Immature natural killer cell (primary cell): ENCODE results near the gene SLC16A5. TPM values are rescaled to one million over a fixed set of nuclear protein-coding genes. Genes with fewer than 3 reads are reported as not detected.
"Not testable (repeated sequence)": the region's sequence is repeated elsewhere in the genome, so short reads cannot be mapped to it uniquely, and the experiment has no call there.

Source experiments
- DNase-seq, 3 donors: peaks; one replicate each; pipeline ENCODE4 v3.0.0; 2022; ENCODE audit warnings: mixed read lengths in 1 of 3
- H3K27ac Mint-ChIP-seq, 6 donors: one replicate each; pipeline ENCODE4 v1.8.0; 2020; ENCODE audit warnings: mixed read lengths in 6 of 6, mild to moderate bottlenecking in 5 of 6, inconsistent platforms in 4 of 6, moderate library complexity in 3 of 6
- H3K27me3 Mint-ChIP-seq, 3 donors: one replicate each; pipeline ENCODE4 v1.8.0; 2020 to 2021; ENCODE audit warnings: low read depth in 3 of 3, mild to moderate bottlenecking in 3 of 3, mixed read lengths in 3 of 3, moderate library complexity in 3 of 3, inconsistent platforms in 1 of 3
- H3K36me3 Mint-ChIP-seq, 3 donors: one replicate each; pipeline ENCODE4 v1.8.0; 2020; ENCODE audit warnings: mixed read lengths in 3 of 3, inconsistent platforms in 2 of 3, mild to moderate bottlenecking in 2 of 3
- H3K4me1 Mint-ChIP-seq, 2 donors: one replicate each; pipeline ENCODE4 v1.8.0; 2020; ENCODE audit warnings: inconsistent platforms in 2 of 2, mild to moderate bottlenecking in 2 of 2, mixed read lengths in 2 of 2, moderate library complexity in 1 of 2
- H3K4me3 Mint-ChIP-seq, 5 donors: one replicate each; pipeline ENCODE4 v1.8.0; 2020; ENCODE audit warnings: mild to moderate bottlenecking in 5 of 5, mixed read lengths in 5 of 5, inconsistent platforms in 3 of 5, moderate library complexity in 3 of 5
- H3K9me3 Mint-ChIP-seq, 6 donors: one replicate each; pipeline ENCODE4 v1.8.0; 2020; ENCODE audit warnings: mild to moderate bottlenecking in 6 of 6, mixed read lengths in 6 of 6, inconsistent platforms in 4 of 6, moderate library complexity in 3 of 6
- polyA plus RNA-seq, 3 donors: library from polyadenylated mRNA; unstranded; fragments of 300-500 nt; fragmentation: Illumina TruSeq; gene quantifications; one replicate each; pipeline ENCODE4 v1.2.3, GENCODE V29; 2021

The SLC16A5 gene
- polyA plus RNA-seq, 3 donors from 2014 or later = 1.5 to 2.1 (median 1.5) TPM

DNA sequence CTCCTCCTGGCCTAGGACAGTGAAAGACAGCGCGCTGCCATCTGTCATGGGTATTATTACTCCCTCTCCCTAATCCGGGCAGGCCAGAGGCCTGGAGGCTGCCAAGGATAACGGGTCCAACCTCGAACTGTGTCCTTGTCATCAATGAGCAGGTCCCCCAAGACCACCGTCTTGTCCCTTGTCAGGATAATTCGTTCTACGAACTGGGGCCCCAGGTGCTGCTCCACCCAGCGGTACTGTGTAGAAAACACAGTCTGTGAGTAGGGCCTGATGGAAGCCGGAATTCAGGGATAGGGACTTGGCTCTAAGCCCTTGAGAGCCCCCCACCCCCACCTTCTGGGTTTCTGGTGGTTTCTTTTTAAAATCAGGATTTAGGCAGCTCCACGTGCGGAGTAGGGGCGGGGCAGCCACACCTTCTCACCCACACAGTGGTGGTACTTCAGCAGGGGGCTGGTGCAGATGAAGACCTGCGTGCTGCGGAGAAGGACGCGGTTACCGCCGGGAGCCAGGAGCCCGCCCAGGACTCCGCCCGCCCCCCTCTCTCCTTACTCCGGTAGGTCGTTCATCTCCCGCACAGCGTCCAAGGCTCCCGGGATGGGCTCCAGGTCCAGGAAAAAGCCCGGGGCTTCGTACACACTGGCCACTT, 43.0 kb downstream of the SLC16A5 start:
- peak overlapping the region; percentile 73 to 89 (median 86) for H3K27ac Mint-ChIP-seq
- no peaks in the 10 kb centered on the region for H3K9me3 Mint-ChIP-seq
- H3K27me3 Mint-ChIP-seq = peaks cover 2 to 4% (median 2%) of the 10 kb centered on the region in 3 donors
- DNase-seq = peak in 2 of 3 donors; percentile 23 to 29
- H3K4me1 Mint-ChIP-seq = peaks cover 23 to 24% of the 10 kb centered on the region in 2 donors
- H3K4me3 Mint-ChIP-seq = peak overlapping the region; percentile 86 to 91 (median 89)
- H3K36me3 Mint-ChIP-seq = peaks cover 0 to 2% (median 0%) of the 10 kb centered on the region in 3 donors

DNA sequence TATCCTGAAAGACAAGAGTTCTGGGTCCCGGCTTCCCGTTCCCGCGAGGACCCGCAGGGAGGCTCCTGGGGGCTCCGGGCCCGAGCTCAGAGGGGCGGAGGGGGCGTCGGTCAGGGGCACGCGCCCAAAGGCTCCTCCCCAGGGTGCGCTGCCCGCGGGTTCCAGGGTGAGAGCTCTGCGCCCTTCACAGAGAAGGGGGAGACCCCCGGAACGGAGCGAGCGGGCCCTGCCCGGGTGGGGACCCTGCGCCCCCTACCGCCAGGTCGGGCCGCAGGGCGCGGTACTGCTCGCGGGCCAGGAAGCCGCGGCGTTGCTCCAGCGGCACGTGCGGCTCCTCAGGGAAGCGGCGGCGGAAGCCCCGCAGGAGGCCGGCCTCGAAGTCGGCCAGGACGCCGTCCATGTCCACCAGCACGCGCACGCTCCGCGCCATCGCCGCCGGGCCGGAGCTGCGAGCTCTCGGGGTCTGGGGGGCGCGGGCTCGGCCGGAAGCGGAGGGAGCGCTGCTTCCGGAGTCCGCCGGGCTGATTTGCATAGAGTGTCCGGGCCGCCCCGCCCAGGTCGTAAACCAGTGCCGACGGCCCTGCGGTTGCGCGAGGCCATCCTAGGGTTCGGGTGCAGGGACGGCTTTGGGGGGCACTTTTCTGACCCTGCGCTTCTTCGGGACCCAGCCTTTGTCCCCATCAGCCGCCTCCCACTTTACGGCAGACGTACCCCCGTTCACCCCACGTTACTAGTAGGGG, 43.7 kb downstream of the SLC16A5 start, which contains the start of gene NT5C:
Gene NT5C (minus strand): TSS at position 465 of the 740 bp plus-strand sequence. CDS start 35 bp downstream, at position 430.
- Mint-ChIP-seq H3K36me3 (peaks cover 0 to 3% (median 0%) of the 10 kb centered on the region in 3 donors), H3K27me3 (peaks cover 2 to 4% (median 2%) of the 10 kb centered on the region in 3 donors), H3K4me3 (peak within 1 kb of the TSS; percentile 91 to 92 (median 92)), H3K9me3 (no peaks in the 10 kb centered on the region), H3K27ac (peak within 1 kb of the TSS; percentile 82 to 93 (median 90)), H3K4me1 (peaks cover 18 to 20% of the 10 kb centered on the region in 2 donors)
- DNase-seq = peak; percentile 74 to 75 (median 75)

DNA sequence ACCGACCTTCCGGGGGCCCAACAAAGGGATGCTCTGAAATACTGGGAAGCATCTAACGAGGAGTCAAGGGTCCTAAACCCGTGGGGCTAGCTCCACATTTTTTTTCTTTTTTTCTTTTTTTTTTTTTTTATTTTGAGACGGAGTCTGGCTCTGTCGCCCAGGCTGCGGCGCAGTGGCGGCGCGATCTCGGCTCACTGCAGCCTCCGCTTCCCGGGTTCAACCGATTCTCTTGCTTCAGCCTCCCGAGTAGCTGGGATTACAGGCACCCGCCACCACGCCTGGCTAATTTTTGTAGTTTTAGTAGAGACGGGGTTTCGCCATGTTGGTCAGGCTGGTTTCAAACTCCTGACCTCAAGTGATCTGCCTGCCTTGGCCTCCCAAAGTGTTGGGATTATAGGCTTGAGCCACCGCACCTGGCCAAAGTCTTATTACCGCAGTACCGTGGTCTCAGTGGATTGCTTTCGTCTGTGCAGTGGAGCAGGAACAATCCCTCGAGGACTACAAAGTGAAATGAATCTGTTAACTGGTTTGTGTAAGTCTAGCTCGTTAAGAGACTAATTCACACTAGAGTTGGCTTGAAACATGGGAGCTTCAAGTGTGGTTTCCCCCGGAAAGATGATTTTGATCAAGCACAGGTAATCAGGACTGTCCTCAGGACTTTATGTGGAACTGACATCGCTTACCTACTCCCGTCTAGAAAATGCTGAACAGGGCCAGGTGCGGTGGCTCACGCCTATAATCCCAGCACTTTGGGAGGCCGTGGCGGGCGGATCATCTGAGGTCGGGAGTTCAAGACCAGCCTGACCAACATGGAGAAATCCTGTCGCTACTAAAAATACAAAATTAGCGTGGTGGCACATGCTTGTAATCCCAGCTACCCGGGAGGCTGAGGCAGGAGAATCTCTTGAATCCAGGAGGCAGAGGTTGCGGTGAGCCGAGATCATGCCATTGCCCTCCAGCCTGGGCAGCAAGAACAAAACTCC, 44.6 kb downstream of the SLC16A5 start:
- H3K36me3 Mint-ChIP-seq, H3K9me3 Mint-ChIP-seq, H3K27me3 Mint-ChIP-seq, DNase-seq: not testable (repeated sequence)
- peak overlapping the region; percentile 82 to 93 (median 90) for H3K27ac Mint-ChIP-seq
- peak overlapping the region; percentile 91 to 92 (median 92) for H3K4me3 Mint-ChIP-seq
- peaks cover 18 to 20% of the 10 kb centered on the region in 2 donors for H3K4me1 Mint-ChIP-seq

DNA sequence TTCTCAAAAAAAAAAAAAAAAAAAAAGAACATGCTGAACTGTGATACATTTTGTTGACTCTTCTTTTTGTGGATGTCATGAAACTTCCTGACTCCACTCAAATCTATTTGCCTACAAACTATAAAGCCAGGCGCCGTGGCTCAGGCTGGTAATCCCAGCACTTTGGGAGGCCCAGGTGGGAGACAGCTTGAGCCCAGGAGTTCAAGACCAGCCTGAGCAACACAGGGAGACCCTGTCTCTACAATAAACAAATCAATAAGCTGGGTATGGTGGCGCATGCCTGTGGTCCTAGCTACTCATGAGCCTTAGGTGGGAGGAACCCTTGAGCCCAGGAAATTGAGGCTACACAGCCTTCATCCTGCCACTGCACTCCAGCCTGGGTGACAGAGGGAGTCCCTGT, 45.2 kb downstream of the SLC16A5 start:
- Mint-ChIP-seq H3K36me3 (peaks cover 0 to 3% (median 0%) of the 10 kb centered on the region in 3 donors), H3K4me1 (peaks cover 18 to 20% of the 10 kb centered on the region in 2 donors), H3K27me3 (peaks cover 2 to 4% (median 2%) of the 10 kb centered on the region in 3 donors), H3K9me3 (no peaks in the 10 kb centered on the region), H3K27ac (peak overlapping the region in 1 of 6 donors; percentile 55), H3K4me3 (peak overlapping the region in 2 of 5 donors; percentile 44 to 91)
- no peak for DNase-seq

DNA sequence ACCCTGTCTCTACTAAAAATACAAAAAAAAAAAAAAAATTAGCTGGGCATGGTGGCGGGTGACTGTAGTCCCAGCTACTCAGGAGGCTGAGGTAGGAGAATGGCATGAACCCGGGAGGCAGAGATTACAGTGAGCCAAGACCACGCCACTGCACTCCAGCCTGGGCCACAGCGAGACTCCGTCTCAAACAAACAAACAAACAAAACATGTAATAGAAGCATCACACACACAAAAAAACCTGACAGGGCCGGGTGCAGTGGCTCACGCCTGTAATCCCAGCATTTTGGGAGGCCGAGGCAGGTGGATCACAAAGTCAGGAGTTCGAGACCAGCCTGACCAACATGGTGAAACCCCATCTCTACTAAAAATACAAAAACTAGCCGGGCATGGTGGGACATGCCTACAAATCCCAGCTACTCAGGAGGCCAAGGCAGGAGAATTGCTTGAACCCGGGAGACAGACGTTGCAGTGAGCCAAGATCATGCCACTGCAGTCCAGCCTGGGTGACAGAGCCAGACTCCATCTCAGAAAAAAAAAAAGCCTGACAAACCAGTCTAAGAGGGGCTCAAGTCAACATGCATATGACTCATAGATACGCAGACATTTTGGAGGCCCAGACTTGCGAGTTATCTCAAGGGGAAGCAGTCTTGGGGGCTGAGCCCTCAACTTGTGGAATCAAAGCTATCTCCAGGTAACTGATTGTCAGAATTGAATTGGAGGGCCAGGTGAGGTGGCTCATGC, 46.0 kb downstream of the SLC16A5 start:
- peaks cover 17 to 20% of the 10 kb centered on the region in 2 donors for H3K4me1 Mint-ChIP-seq
- H3K4me3 Mint-ChIP-seq = peak overlapping the region in 1 of 5 donors; percentile 24
- not testable (repeated sequence) for H3K9me3 Mint-ChIP-seq, H3K36me3 Mint-ChIP-seq, H3K27ac Mint-ChIP-seq, H3K27me3 Mint-ChIP-seq, DNase-seq

DNA sequence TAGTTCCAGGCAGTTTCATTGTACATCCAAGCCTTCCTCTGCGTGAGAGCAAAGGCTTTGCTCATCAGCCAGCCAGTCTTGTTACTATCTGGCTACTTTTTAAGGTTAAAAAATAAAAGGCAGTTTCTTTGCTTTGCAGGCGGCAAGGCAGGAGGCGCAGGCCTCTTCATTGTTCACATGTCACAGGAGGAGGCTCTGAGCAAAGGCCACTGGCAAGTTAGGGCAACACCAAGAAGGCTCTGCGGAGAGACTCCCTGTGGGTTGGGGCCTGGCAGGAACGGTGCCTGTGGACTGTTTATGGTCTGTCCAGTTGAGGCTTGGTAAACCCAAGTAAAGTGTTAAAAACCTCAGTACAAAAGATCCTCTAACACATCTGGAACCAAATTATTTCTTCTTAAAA, 47.7 kb downstream of the SLC16A5 start:
- Mint-ChIP-seq H3K4me3 (peak overlapping the region in 1 of 5 donors; percentile 17), H3K36me3 (peaks cover 0 to 3% (median 0%) of the 10 kb centered on the region in 3 donors), H3K9me3 (no peaks in the 10 kb centered on the region), H3K4me1 (peaks cover 15 to 22% of the 10 kb centered on the region in 2 donors), H3K27me3 (peaks cover 2 to 3% (median 2%) of the 10 kb centered on the region in 3 donors), H3K27ac (peak overlapping the region in 5 of 6 donors; percentile 10 to 60 (median 30))
- DNase-seq = no peak

DNA sequence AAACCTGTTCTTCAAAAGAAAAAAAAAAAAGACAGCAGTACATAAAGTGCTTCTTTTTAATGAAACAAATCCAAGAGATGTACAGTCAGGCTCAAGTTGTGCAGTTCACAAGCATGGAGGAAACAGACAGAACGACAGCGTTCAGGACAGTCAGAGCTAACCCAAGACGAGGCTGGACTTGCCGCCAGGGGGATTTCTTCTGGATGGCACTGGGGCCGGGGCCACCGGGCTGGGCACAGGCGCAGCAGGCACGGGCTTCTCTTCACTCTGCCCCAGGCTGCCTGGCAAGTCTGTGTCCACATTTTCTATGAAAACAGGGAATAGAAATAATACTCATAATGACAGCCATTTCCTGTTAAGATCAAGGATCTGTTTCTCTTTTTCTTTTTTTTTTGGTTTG, 48.2 kb downstream of the SLC16A5 start:
- Mint-ChIP-seq H3K4me3 (peak overlapping the region in 1 of 5 donors; percentile 17), H3K9me3 (no peaks in the 10 kb centered on the region), H3K4me1 (peaks cover 16 to 22% of the 10 kb centered on the region in 2 donors), H3K27ac (peak overlapping the region in 5 of 6 donors; percentile 17 to 77 (median 59)), H3K36me3 (peaks cover 0 to 3% (median 0%) of the 10 kb centered on the region in 3 donors), H3K27me3 (peaks cover 0 to 3% (median 2%) of the 10 kb centered on the region in 3 donors)
- DNase-seq = no peak

DNA sequence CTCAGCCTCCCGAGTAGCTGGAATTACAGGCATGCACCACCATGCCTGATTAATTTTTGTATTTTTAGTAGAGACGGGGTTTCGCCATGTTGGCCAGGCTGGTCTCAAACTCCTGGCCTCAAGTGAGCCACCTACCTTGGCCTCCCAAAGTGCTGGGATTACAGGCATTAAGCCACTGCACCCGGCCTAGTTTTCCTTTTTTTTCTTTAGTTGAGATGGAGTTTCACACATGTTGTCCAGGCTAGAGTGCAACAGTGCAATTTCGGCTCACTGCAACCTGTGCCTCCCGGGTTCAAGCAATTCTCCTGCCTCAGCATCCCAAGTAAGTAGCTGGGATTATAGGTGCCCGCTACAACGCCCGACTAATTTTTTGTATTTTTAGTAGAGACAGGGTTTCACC, 50.0 kb downstream of the SLC16A5 start:
- H3K36me3 Mint-ChIP-seq, H3K27me3 Mint-ChIP-seq, H3K27ac Mint-ChIP-seq, H3K9me3 Mint-ChIP-seq, H3K4me3 Mint-ChIP-seq, DNase-seq: not testable (repeated sequence)
- H3K4me1 Mint-ChIP-seq = peaks cover 14 to 22% of the 10 kb centered on the region in 2 donors

DNA sequence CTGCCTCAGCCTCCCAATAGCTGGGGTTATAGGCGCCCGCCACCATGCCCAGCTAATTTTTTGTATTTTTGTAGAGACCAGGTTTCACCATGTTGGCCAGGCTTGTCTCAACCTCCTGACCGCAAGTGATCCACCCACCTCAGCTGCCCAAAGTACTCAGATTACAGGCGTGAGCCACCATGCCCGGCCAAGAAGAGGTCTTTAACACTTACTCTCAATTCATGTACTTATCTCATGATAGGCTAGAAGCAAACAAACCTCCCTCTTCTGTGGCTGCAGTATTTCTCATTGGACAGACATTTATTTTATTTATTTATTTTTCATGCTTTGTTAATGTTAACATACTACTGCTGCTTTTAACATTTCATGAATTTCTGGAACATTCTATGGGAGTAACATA, 50.8 kb downstream of the SLC16A5 start:
- H3K4me1 Mint-ChIP-seq = peaks cover 14 to 22% of the 10 kb centered on the region in 2 donors
- peaks cover 0 to 3% (median 2%) of the 10 kb centered on the region in 3 donors for H3K27me3 Mint-ChIP-seq
- H3K27ac Mint-ChIP-seq = no peak overlapping the region
- H3K9me3 Mint-ChIP-seq = no peaks in the 10 kb centered on the region
- H3K36me3 Mint-ChIP-seq = peaks cover 0 to 3% (median 0%) of the 10 kb centered on the region in 3 donors
- no peak overlapping the region for H3K4me3 Mint-ChIP-seq
- DNase-seq = no peak

DNA sequence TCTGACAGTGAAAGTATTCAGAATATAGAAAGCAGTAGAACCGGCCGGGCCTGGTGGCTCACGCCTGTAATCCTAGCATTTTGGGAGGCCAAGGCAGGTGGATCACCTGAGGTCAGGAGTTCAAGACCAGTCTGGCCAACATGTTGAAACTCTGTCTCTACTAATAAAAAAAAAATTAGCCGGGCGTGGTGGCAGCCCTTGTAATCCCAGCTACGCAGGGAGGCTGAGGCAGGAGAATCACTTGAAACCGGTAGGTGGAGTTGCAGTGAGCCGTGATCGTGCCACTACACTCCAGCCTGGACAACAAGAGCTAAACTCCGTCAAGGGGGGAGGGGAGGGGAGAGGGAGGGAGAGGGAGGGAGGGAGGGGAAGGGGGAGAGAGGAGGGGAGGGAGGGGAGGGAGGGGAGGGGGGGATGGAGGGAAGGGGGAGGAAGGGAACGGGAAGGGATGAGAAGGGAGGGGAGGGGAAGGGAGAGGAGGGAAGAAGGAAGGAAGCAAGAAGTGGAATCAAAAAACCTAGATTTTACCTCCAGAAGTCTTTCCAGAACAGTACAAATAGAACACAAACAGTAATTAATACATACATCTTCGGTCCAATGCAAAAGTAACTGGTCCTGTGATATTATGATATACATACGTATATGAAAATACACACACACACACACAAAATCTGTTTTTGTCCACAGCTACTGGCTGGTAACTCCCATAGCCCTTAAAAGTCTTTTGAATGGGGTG, 54.6 kb downstream of the SLC16A5 start:
- Mint-ChIP-seq H3K9me3 (no peaks in the 10 kb centered on the region), H3K4me1 (peaks cover 14 to 15% of the 10 kb centered on the region in 2 donors), H3K4me3 (no peak overlapping the region), H3K27ac (no peak overlapping the region), H3K36me3 (peaks cover 0 to 19% (median 11%) of the 10 kb centered on the region in 3 donors), H3K27me3 (peaks cover 0 to 2% (median 0%) of the 10 kb centered on the region in 3 donors)
- DNase-seq = no peak

DNA sequence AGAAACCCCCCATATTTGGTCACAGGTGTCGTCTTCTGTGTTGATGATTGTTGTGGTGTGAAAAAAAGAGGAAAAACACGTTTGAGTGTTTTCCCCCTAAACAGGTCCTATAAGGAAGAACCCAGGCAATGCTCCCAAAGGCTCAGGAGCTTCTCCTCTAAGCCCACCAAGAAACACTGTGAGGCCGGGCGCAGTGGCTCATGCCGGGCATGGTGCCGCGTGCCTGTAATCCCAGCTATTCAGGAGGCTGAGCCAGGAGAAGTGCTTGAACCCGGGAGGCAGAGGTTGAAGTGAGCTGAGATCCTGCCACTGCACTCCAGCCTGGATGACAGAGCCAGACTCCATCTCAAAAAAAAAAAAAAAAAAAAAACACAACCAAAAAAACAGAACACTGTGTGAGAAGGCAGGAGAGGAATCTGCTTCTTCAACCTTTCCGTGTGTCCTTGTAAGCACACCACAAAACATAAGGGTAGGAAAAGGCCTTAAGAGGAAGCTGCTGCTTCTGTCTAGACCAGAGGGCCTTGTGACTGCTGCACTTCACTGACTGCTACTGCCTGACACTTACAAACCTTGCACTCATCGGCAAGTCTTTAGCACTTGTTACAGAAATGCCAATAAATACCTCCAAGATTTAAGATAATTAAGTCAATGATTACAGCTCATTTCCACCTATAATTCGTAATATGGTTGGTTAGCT, 57.2 kb downstream of the SLC16A5 start:
- Mint-ChIP-seq H3K9me3 (no peaks in the 10 kb centered on the region), H3K36me3 (peaks cover 0 to 29% (median 17%) of the 10 kb centered on the region in 3 donors), H3K4me1 (peaks cover 15 to 26% of the 10 kb centered on the region in 2 donors), H3K4me3 (no peak overlapping the region), H3K27me3 (peaks cover 0 to 2% (median 1%) of the 10 kb centered on the region in 3 donors), H3K27ac (peak overlapping the region in 2 of 6 donors; percentile 25 to 68)
- no peak for DNase-seq
